NT2/D1 (cell line): ENCODE measurements around the gene DDX31.

Experiments used
- DNase-seq: peaks from one replicate; pipeline ENCODE4 v3.0.0-alpha.2; 2011; ENCODE audit warnings: low read depth, low spot score
- H3K27me3 ChIP-seq: 2 replicates; pipeline ENCODE4 v1.6.0; 2011; ENCODE audit warnings: mild to moderate bottlenecking; ENCODE audit not compliant: insufficient read length, insufficient read depth
- H3K36me3 ChIP-seq: 2 replicates; pipeline ENCODE4 v1.6.1; 2011; ENCODE audit warnings: mild to moderate bottlenecking, low read length, mixed read lengths; ENCODE audit not compliant: insufficient read depth, insufficient read length
- H3K4me1 ChIP-seq: 2 replicates; pipeline ENCODE4 v1.5.1; 2011; ENCODE audit not compliant: insufficient read depth, insufficient read length
- H3K4me3 ChIP-seq: 2 replicates; pipeline ENCODE4 v1.5.1; 2011; ENCODE audit warnings: low read depth; ENCODE audit not compliant: insufficient read length
- H3K9ac ChIP-seq: 2 replicates; pipeline ENCODE4 v1.6.0; 2011; ENCODE audit warnings: low read depth; ENCODE audit not compliant: insufficient read length
- H3K9me3 ChIP-seq: 2 replicates; pipeline ENCODE4 v1.5.1; 2011; ENCODE audit warnings: mild to moderate bottlenecking, low read length; ENCODE audit not compliant: insufficient read depth
- SUZ12 ChIP-seq: IDR thresholded peaks from 2 replicates; pipeline ENCODE4 v1.6.1; 2011; ENCODE audit not compliant: insufficient read length, insufficient read depth; ENCODE audit errors: extremely low read depth
- YY1 ChIP-seq: IDR thresholded peaks from 2 replicates; pipeline ENCODE4 v1.6.1; 2011; ENCODE audit not compliant: insufficient read length, insufficient read depth
- ZNF274 ChIP-seq: IDR thresholded peaks from 2 replicates; pipeline ENCODE4 v1.6.1; 2011; ENCODE audit warnings: mild to moderate bottlenecking, low read depth, low read length

The DDX31 gene

GRCh38 chr9:132585954-132586829 is 83.6 kb downstream of the DDX31 start:
- TF ChIP-seq YY1 (no peak), ZNF274 (no peak), SUZ12 (no peak)
- H3K4me3 ChIP-seq = peak overlapping the region; percentile 11
- no peaks in the 10 kb centered on the region for H3K9me3 ChIP-seq
- peaks cover 99% of the 10 kb centered on the region for H3K27me3 ChIP-seq
- H3K4me1 ChIP-seq = peaks cover 40% of the 10 kb centered on the region
- no peak for DNase-seq
- no peaks in the 10 kb centered on the region for H3K36me3 ChIP-seq
- H3K9ac ChIP-seq = peak overlapping the region; percentile 3

- Histone ChIP-seq H3K9me3 (no peaks in the 10 kb centered on the region), H3K9ac (no peak overlapping the region), H3K27me3 (peaks cover 99% of the 10 kb centered on the region), H3K4me3 (no peak overlapping the region), H3K4me1 (peaks cover 40% of the 10 kb centered on the region), H3K36me3 (no peaks in the 10 kb centered on the region)
- DNase-seq = no peak
- TF ChIP-seq YY1 (no peak), SUZ12 (no peak), ZNF274 (no peak)
Measured at GRCh38 chr9:132584601-132585560, 84.9 kb downstream of the DDX31 start.

- Histone ChIP-seq H3K4me1 (peaks cover 37% of the 10 kb centered on the region), H3K36me3 (no peaks in the 10 kb centered on the region), H3K4me3 (no peak overlapping the region), H3K9me3 (no peaks in the 10 kb centered on the region), H3K27me3 (peaks cover 99% of the 10 kb centered on the region), H3K9ac (no peak overlapping the region)
- TF ChIP-seq YY1 (no peak), ZNF274 (no peak), SUZ12 (no peak)
- no peak for DNase-seq
Measured at GRCh38 chr9:132583584-132584304, 86.0 kb downstream of the DDX31 start.

GRCh38 chr9:132582786-132583583 is 86.8 kb downstream of the DDX31 start:
- Histone ChIP-seq H3K9me3 (no peaks in the 10 kb centered on the region), H3K4me1 (peaks cover 32% of the 10 kb centered on the region), H3K4me3 (no peak overlapping the region), H3K27me3 (peaks cover 99% of the 10 kb centered on the region), H3K36me3 (no peaks in the 10 kb centered on the region), H3K9ac (no peak overlapping the region)
- no peak for DNase-seq
- TF ChIP-seq ZNF274 (no peak), SUZ12 (no peak), YY1 (no peak)

- Histone ChIP-seq H3K27me3 (peaks cover 99% of the 10 kb centered on the region), H3K4me3 (no peak within 1 kb of the TSS), H3K4me1 (peaks cover 30% of the 10 kb centered on the region), H3K9me3 (no peaks in the 10 kb centered on the region), H3K36me3 (no peaks in the 10 kb centered on the region), H3K9ac (no peak within 1 kb of the TSS)
- no peak for DNase-seq
- no peak for TF ChIP-seq YY1
- TF ChIP-seq SUZ12 = no peak
- TF ChIP-seq ZNF274 = no peak
Measured at GRCh38 chr9:132582276-132582785, 87.5 kb downstream of the DDX31 start, which contains the start of gene BARHL1. Gene BARHL1, plus strand, starts transcription at chr9:132582606. Its CDS starts 192 bp downstream, at chr9:132582798.

GRCh38 chr9:132579427-132579798 is 90.4 kb downstream of the DDX31 start:
- no peak overlapping the region for H3K4me3 ChIP-seq
- TF ChIP-seq SUZ12 (peak; percentile 94), YY1 (no peak), ZNF274 (no peak)
- H3K36me3 ChIP-seq = no peaks in the 10 kb centered on the region
- H3K9ac ChIP-seq = no peak overlapping the region
- no peak for DNase-seq
- no peaks in the 10 kb centered on the region for H3K9me3 ChIP-seq
- H3K4me1 ChIP-seq = peaks cover 16% of the 10 kb centered on the region
- peaks cover 96% of the 10 kb centered on the region for H3K27me3 ChIP-seq
